RCC 7860 (cell line): ENCODE measurements around the gene FOXO1.
"Not testable (repeated sequence)": the region's sequence is repeated elsewhere in the genome, so short reads cannot be mapped to it uniquely, and the experiment has no call there.

ENCODE experiments used
- DNase-seq: peaks from one replicate; pipeline ENCODE4 v3.0.0-alpha.2; 2015; ENCODE audit warnings: low spot score
- FAIRE-seq: peaks from 2 replicates; lab custom pipeline; 2012; peaks lifted over from hg19 to GRCh38; lab: Jason Lieb, UNC

Gene FOXO1

DNA sequence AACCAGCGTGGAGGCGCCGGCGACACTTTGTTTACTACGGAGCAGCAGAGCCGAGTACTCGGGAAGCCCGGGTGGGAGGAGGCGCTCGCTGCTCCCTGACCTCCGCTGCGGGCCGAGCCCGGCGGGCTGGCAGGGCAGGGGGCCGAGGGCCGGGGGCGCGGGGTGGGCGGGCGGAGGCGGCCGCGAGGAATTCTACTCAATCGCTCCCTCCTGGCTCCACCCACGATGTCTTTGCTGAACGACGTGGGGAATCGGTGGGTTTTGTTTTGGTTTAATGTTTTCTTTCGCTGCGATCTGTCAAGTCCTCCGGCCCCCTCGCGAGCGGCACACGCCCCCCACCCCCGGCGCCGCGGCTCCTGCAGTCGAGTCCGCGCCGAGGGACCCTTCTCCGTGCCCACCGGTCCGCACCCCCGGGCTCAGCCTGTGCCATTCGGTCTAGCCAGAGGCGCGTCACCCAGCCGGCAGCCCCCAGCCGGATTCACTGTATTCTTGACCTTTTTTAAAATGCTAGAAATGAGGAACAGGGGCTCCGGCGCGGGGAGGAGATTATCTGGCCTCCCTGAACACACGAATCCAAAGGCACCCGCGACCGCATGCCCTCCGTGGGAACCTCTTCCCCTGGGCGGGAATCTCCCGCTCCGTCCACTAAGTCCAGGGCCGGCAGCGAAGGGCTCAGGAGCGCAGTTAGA is 636 bp upstream of the FOXO1 start:
- FAIRE-seq (no peak), DNase-seq (peak; percentile 24)

GRCh38 chr13:40665126-40666044 is 1.1 kb downstream of the FOXO1 start:
- DNase-seq: no peak
- FAIRE-seq: no peak

GRCh38 chr13:40664350-40665125 is 1.9 kb downstream of the FOXO1 start:
- FAIRE-seq (no peak), DNase-seq (peak; percentile 20)

GRCh38 chr13:40664100-40664349 is 2.4 kb downstream of the FOXO1 start:
- not testable (repeated sequence) for FAIRE-seq, DNase-seq

- DNase-seq: no peak
- no peak for FAIRE-seq
Observed at GRCh38 chr13:40662866-40663265, 3.6 kb downstream of the FOXO1 start.

GRCh38 chr13:40661875-40662665 is 4.4 kb downstream of the FOXO1 start:
- no peak for FAIRE-seq
- DNase-seq: no peak

DNA sequence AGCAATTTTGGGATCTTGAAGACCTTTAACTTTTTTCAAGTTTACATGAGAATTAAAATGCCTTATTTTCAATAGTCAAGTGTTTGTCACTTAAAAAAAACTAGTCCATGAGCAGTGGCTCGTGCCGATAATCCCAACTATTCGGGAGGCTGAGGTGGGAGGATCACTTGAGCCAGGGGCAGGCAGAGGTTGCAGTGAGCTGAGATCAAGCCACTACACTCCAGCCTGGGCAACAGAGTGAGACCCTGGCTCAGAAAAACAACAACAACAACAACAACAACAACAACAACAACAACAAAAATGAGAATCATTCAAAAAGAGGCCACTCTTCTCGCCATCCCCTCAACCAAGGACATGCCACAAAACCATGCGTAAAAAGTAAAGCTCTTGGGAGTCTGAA is 5.7 kb downstream of the FOXO1 start:
- no peak for DNase-seq
- no peak for FAIRE-seq

GRCh38 chr13:40660141-40660664 is 6.2 kb downstream of the FOXO1 start:
- DNase-seq (no peak), FAIRE-seq (no peak)

DNA sequence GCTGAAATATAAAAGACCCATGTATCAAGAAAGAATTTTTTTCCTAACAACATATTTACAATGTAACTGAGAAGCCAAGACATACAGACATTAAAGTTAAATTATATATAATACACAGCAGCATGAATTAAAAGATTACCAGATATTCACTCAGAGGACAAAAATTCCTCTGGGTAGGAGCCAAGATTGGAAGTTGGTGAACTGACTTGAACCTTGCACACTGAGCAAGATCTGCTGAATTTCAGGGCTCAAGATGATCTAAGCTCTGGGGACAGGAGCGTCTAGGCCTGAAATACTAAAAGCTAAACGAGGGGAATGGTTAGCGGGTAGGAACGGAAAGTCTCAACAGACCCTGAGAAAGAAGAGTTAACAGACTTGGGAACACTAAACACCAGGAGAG is 8.5 kb downstream of the FOXO1 start:
- FAIRE-seq: no peak
- DNase-seq: no peak

GRCh38 chr13:40657307-40657706 is 9.1 kb downstream of the FOXO1 start:
- DNase-seq (no peak), FAIRE-seq (no peak)

DNA sequence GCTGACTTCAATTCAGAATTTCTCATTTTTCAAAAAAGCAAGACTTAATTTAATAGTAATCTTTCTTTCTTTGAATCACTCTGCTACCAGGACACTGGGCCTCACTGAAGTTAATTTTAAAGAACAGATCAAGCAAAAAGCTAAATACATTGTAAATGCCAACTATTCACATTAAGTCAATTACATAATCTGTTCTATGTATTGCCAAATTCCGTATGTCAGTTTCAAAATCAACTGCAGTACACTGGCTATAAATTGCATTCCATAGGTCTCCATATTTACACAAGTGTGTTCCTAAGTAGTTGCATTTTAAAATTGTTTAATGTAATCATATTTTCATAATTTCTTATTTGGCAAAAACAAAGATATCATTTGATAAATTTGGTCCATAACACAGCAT is 10.1 kb downstream of the FOXO1 start:
- FAIRE-seq: no peak
- DNase-seq: no peak

DNA sequence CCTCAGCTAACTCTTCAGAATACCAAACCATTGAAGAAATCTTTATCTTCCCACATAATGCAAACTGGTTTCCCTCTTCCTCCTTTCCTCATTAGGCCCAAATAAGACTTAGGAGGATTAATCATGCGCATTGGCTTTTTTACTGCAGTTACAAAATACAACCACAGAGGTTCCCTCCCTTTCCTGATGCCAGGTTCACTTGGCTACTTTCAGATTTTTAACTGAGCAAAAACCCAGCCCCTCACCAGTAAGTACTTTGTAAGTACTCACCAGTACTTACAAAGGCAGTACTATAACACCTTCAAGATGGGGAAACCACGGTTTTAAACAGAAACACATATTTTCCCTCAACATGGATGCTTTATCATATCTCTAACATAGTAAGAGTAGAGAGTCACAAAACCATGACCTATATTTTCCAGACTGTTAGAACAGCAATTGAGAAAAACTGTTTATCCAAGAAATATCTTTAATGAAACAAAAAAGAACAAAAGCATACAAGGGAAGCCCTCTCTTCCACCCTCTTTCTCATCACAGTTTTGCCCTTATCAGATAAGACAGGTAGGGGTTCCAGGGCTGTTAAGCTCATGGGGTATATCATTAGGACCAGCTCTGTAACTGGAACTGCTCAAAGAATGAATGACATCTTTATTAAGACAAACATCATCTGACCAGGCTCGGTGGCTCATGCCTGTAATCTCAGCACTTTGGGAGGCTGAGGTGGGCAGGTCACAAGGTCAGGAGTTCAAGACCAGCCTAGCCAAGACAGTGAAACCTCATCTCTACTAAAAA is 12.7 kb downstream of the FOXO1 start:
- DNase-seq (no peak), FAIRE-seq (no peak)

- FAIRE-seq (no peak), DNase-seq (no peak)
Observed at GRCh38 chr13:40652588-40652940, 13.9 kb downstream of the FOXO1 start.

GRCh38 chr13:40651866-40652587 is 14.4 kb downstream of the FOXO1 start:
- FAIRE-seq (no peak), DNase-seq (no peak)

- DNase-seq: no peak
- no peak for FAIRE-seq
Observed at GRCh38 chr13:40648841-40649240, 17.6 kb downstream of the FOXO1 start.

DNA sequence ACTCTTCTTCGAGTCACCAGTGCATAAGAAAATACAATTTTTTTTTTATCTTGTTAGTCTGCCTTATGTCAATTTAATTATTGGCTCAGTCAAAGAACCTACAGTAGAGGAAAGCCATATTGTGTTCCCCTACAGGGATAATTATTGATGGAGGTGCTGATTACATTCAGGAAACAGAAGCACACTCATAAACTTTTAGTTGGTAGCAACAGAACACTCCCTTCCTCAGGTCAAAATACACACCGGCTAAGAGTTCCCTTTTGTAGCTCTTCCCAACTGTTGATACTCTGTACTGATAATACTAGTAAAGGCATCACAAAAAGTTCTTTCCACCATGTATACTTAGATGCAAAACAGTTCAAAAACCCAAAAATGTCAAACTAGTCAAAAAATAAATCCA is 18.4 kb downstream of the FOXO1 start:
- FAIRE-seq: no peak
- DNase-seq: no peak

DNA sequence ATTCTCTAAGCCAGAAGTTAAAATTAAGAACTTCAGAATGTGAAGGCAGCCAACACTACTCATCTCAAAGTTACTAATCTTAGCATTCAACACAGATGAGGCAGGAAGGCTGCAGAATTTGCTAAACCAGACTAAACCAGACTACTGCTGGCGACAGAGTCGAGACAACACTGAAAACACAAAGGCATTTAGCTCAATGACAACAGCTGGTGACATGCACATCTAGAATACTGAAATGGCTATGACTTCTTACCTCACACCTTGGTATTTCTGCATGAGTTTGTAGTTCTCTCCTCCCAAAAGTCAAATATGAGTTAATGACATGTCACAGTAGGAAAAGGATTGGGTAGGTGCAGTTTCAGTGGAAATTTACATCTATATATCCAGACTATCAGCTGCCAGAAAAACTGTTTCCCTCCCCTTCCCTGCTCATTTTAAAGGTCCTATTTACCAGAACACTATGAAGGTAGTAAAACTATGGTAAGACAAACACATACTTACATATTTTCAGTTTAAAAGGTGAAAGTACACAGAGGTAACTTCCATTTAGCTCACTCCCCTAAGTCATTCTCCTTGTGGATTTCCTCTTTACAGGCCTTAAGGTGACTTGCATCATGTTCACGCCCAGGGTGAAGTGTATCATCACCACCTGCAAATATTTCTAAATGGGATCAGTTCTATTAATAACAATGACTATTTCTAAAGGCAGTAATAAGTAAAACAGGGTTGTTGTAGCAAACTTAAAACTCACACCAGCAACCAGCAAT is 21.4 kb downstream of the FOXO1 start:
- FAIRE-seq (no peak), DNase-seq (no peak)

GRCh38 chr13:40640845-40641458 is 25.5 kb downstream of the FOXO1 start:
- no peak for DNase-seq

More at GRCh38 chr13:40640845-40641458, 25.5 kb downstream of the FOXO1 start:
- no peak for FAIRE-seq
